ENCODE data around the gene ARMC3.
"Not testable (repeated sequence)": the region's sequence is repeated elsewhere in the genome, so short reads cannot be mapped to it uniquely, and the experiment has no call there.

The ARMC3 gene

DNA sequence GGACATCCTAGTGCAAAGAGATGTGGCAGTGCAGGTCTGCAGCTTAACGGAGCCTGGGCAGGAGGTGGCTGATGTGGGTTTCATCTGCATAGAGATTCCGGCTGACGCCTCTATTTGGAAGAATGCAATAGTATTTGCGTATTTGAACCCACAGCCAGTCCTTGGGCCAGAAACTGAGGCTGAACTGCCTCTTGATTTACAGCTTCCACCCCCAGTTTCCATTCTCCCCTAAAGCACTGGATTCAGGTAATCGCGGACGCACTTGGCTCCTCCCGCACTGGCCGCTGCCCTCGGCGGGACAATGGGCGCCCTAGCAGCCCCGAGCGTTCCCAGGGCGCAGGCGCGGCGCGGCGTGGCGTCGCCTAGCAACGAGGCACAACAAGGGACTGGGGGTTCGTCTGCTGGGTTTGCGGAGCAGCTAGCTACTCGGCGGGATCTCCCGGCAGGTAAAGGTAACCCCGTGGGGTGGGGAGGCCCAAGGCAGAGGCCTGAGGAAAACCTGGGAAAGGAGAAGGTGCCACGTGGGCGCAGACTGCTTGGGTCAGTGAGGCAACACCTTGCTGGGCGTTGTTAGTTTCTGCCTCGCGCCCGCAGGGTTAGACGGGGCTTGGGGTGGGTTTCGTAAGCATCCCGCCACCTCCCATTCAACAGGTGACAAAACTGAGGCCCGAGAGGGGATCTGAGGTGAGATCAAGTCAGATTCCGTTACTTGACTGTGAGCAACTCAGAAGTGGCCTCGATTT is at the start of gene ARMC3:
TSS of gene ARMC3 (plus strand) at position 393 of the 743 bp plus-strand sequence. CDS start 3,944 bp downstream, outside the sequence.
- DNase-seq, result peak; percentile 88

DNA sequence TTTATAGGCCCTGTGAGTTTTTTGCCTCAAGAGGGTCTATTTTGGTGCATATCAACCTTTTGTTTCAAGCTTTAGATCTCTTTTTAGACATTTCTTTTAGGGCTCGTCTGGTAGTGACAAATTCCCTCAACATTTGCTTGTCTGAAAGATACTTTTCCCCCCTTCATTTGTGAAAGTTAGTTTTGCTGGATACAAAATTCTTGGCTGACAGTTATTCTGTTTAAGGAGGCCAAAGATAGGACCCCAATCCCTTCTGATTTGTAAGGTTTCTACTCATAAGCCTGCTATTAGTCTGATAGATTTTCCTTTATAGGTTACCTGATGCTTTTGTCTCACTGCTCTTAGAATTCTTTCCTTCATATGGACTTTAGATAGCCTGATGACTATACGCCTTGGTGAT is 36.1 kb upstream of the ARMC3 start:
- DNase-seq, result no peak

- no peak for DNase-seq
These were observed 34.1 kb upstream of the ARMC3 start for GRCh38 chr10:22893781-22894180.

DNA sequence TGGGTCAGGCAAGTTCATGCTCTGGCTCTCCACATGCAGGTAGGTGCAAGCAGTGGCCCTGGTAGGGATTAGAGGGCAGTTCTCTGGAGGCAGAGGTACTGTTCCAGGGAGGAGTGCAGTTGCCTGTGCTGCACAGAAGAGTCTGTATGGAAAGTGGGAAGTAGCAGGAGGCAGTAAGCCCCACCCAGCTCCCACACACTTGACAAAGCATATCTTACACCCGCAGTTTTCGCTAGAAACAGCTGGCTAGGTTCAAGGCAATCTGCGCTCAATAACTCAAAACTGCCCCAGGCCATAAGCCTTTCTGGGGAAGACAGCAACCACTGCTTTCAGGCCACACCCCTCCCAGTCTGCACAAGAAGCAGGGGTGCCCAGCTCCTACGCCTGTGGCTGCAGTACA is 33.1 kb upstream of the ARMC3 start:
- DNase-seq, result no peak

DNA sequence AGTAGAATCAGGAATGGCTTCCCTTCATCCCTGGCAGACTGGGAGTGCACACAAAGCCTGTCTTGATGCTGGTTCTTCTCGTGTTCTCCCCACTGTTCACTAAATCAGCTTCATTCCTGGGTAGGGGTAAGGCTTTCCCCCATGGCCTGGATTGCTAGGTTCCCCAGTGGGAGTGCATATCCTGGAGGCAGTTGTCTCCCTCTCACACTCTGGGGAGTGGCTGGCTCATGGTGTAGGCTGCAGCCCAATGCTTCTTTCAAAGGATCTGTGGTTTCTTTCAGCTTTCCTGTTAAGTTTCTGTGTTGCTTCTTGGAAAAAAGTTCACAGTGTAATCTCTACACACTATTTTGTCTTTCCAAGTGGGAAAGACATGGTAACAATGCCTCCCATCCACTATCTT is 32.6 kb upstream of the ARMC3 start:
- DNase-seq, result no peak

DNA sequence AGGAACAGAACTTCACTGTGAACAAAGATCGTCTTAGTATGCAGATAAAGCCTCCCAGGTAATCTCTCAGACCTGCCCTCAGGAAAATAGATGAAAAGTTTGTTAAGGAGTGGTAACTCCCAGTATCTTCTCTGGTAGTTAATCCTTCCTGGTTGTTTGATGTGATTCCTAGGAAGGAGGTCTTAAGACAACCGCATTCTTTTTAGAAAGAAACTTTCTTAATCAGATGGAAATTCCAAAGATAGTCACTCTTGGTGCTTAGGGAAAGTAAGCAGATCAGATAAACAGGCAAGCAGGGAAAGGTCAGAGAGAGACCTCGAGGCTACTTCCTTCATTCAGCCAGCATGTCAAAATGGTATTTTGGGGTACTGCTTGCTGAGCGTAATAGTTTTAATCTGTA is 30.5 kb upstream of the ARMC3 start:
- no peak for DNase-seq

GRCh38 chr10:22899307-22899706 is 28.5 kb upstream of the ARMC3 start:
- no peak for DNase-seq

GRCh38 chr10:22899775-22900174 is 28.1 kb upstream of the ARMC3 start:
- no peak for DNase-seq

DNA sequence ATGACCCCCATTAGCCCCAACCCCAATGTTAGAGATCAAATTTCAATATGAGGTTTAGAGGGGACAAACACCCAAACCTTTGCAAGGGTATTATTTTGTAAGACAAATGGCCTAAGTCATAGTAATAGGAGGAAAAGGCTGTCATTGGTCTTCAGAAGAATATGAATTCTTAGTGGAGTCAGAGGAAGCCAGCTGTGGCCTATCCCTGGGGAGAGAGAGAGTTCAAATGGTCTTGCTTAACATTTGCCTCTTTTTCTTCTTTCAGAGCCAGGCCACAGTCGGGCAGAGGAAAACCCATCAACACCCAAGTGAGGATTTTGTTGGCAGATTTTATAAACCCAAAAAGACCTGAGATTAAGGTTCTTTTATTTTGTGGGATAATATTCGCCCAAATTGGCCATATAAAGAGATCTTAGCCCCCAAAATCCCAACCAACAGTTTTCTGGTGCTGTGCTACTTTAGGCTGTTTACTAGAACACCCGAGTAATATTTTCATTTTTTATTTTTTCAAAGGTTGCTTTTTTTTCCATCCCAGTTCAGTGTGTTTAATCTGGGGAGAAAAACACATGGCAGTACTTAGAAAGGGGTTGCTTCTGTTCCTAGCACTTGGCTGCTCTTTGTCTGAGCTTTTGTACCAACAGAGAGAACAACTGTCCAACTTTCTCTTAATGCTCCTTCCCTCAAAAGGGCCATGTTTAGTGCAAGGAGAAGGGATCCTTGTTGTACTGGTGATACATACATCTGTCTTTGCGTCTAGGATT is 26.8 kb upstream of the ARMC3 start:
- no peak for DNase-seq

- DNase-seq, result not testable (repeated sequence)
These were observed 25.7 kb upstream of the ARMC3 start for GRCh38 chr10:22902147-22902546.

DNA sequence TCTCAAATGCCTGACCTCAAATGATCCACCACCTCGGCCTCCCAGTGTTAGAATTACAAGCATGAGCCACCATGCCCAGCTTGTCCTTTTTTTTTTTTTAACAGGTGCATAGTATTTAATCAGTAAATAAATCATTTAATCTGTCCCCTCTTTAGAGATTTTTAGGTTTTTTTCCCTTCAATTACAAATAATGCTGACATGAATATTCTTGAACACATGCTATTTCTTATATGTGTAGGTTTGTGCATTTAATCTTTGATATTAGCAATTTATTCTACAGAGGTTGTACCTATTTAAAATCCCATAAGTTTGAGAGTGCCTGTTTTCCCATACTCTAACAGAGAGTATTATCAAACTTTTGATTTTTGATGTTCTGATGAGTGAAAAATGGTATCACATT is 24.2 kb upstream of the ARMC3 start:
- no peak for DNase-seq

- no peak for DNase-seq
These were observed 21.1 kb upstream of the ARMC3 start for GRCh38 chr10:22906767-22907166.

GRCh38 chr10:22908837-22909236 is 19.0 kb upstream of the ARMC3 start:
- no peak for DNase-seq

DNA sequence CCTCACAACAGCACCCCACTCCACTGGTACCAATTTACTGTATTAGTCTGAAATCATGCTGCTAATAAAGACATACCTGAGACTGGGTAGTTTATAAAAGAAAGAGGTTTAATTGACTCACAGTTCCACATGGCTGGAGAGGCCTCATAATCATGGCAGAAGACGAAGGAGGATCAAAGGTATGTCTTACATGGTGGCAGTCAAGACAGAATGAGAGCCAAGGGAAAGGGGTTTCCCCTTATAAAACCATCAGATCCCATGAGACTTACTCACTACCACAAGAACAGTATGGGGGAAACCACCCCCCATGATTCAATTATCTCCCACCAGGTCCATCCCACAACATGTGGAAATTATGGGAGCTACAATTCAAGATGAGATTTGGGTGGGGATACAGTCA is 18.2 kb upstream of the ARMC3 start:
- DNase-seq, result not testable (repeated sequence)

DNA sequence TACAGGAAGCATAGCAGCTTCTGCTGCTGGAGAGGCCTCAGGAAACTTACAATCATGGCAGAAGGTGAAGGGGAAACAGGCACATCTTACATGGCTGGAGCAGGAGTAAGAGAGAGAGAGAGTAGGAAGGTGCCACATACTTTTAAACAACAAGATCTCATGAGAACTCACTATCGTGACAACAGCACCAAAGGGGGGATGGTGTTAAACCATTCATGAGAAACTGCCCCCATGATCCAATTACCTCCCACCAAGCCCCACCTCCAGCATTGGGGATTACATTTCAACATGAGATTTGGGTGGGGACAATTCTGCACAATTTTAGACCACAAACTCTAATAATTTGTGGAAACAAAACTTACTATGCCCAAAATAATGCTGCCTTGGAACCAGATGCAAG is 16.8 kb upstream of the ARMC3 start:
- no peak for DNase-seq

DNA sequence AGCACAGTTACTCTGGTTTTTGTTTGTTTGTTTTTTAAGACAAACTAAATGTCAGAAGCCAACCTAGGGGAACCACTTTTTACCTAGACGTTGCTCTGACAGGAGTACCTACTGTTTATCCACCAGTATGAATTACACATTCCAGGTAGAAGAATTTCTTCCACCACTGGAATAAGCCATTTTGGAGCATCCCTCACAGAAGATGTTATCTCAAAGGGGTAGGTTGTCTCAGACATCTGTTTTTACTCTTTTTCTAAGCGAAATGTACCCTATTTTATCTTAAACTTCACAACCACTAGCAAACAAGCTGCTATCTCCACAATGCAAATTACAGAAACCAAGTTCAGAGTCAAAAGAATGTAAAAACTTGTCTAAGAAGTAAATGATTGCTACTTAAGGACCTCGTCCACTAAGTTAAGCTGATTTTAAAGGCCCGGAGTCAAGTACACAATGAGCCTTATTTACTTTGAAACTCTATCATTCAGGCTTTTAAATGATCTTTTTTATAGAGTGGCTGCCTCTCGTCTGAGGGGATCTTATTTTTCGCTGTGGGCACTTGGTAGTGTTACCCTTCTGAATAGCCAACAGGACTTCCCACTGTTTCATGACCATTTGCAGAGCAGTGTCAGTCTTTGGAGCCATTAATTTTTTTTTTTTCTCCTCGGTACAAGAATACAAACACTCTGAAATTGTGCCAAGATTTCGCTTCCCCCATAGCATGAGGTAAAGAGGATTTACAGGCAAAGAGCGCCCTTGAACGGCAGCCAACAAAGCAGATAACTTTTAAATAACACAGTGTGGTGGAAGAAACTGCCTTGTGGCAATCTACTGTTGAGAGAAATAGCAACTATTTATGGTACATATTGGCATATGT is 15.7 kb upstream of the ARMC3 start:
- no peak for DNase-seq

- DNase-seq, result no peak
These were observed 15.0 kb upstream of the ARMC3 start for GRCh38 chr10:22912763-22913384.

GRCh38 chr10:22913474-22914092 is 14.3 kb upstream of the ARMC3 start:
- DNase-seq, result no peak

- no peak for DNase-seq
These were observed 12.5 kb upstream of the ARMC3 start for GRCh38 chr10:22915314-22915713.

DNA sequence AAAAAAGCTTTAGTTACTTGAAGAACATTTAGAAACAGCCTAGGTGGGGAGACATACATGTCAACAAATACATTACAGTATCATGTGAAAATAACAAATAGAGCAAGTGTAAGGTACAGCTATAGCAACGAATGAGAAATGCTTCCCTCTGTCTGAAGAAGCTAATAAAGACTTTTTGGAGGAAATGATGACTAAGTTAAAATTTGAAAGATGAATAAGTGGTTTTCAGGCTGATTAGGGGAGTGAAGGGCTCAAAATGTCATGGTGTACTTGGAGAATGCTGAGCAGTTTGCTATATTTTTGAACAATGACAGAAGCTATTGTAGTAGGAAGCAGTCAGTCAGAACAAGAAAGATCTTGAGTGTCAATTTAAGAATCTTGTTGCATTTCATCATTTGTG is 2.8 kb upstream of the ARMC3 start:
- no peak for DNase-seq

DNA sequence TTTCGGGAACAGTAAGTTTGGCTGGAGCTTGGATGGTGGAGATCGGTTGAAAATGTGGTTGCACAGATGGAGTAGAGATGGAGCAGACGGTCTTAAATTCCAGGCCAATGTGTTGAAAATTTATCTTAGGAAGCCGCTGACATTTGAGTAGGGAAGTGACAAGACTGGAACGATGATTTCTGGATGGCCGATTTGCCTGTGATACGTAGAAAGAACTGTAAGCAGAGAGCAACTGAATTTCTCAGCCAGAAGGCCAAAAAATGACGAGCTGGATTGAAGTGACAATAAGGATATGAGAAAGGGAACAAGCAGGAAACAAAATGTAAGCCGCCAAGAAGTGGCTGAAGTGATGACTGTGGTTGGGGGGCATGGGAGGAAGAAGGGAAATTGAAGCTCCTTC is 687 bp upstream of the ARMC3 start:
- DNase-seq, result no peak

- not testable (repeated sequence) for DNase-seq
These were observed 1.2 kb downstream of the ARMC3 start for GRCh38 chr10:22929053-22929452.

- DNase-seq, result no peak
These were observed 4.1 kb downstream of the ARMC3 start for GRCh38 chr10:22931948-22932347.

All from activated CD8-positive, alpha-beta memory T cell treated with anti-CD3 and anti-CD28 coated beads for 24 hours (primary cell).